Measurements from ENCODE around the gene MADD. TPM values are rescaled to one million over a fixed set of nuclear protein-coding genes. Genes with fewer than 3 reads are reported as not detected.

The MADD gene
- total and polyA plus RNA-seq, 10 of the 15 experiments (the other 5 are each of a cell fraction or from before 2014, with no cell fraction given), result 0.47 to 35.4 (median 17.6) TPM

DNA sequence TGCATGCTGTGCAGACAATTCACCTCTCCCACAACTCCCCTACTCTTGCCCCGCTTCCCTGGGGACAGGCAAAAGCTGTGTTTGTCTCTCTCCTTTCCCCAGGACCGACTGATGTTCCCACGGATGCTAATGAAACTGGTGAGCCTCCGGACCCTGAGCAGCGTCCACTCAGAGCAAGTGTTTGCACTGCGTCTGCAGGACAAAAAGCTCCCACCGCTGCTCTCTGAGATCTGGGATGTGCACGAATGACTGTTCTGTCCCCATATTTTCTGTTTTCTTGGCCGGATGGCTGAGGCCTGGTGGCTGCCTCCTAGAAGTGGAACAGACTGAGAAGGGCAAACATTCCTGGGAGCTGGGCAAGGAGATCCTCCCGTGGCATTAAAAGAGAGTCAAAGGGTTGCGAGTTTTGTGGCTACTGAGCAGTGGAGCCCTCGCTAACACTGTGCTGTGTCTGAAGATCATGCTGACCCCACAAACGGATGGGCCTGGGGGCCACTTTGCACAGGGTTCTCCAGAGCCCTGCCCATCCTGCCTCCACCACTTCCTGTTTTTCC lies 1.4 kb upstream of the MADD start:
- CTCF ChIA-PET, result interaction anchor here (1.0 to 1.4 kb wide), 3 partner anchors 9 to 89 kb away, joined by 3 to 7 read pairs (median 3); partner anchors contain the start of gene NR1H3
- DNase-seq (ENCODE audit: low read depth, low spot score) (no peak), FAIRE-seq (no peak), ATAC-seq (no peak)
- H3K36me3 ChIP-seq (ENCODE audit: control insufficient read depth in 2 of 2, insufficient read depth in 2 of 2, low read length in 1 of 2), result no peaks in the 10 kb centered on the region
- 67% methylated on average over 13 of the region's 13 CpGs for WGBS (ENCODE audit: insufficient coverage, insufficient replicate concordance, low lambda C conversion rate, missing lambda C conversion rate)
- no peak for TF ChIP-seq SUPT20H (IDR thresholded peaks at IDR 0.05; ENCODE audit: borderline replicate concordance, control insufficient read depth, low read depth, low read length)
- peak; percentile 61; the same call in 1 of the 2 replicates for TF ChIP-seq RUNX3 (IDR thresholded peaks at IDR 0.05; ENCODE audit: low read length)
- TF ChIP-seq TCF3 (IDR thresholded peaks at IDR 0.05; ENCODE audit: borderline replicate concordance, insufficient read depth, low read depth, low read length), result no peak
- peak; percentile 88 for TF ChIP-seq SPI1 (IDR thresholded peaks at IDR 0.05; ENCODE audit: borderline replicate concordance, insufficient read depth, low read depth, low read length)
- SMC1A ChIA-PET (ENCODE audit: uncharacterized antibody, unreplicated experiment), result interaction anchor here (0.6 kb wide), 1 partner anchor 573 kb away, joined by 3 read pairs; no protein-coding TSS in a partner anchor
- peak overlapping the region; percentile 78 for H3K9ac ChIP-seq (ENCODE audit: control insufficient read depth, insufficient read depth, low read length)
- peak overlapping the region; percentile 78; the same call in 1 of the 2 replicates for H3K4me3 ChIP-seq
- H3K79me2 ChIP-seq (ENCODE audit: control insufficient read depth, insufficient read depth, low read length), result peaks cover 30% of the 10 kb centered on the region
- BruUV-seq (replicated peaks), result no TSS peak
- peak overlapping the region; percentile 89 for H3K4me2 ChIP-seq (ENCODE audit: control insufficient read depth, insufficient read depth)
- H4K20me1 ChIP-seq (ENCODE audit: control insufficient read depth, insufficient read depth), result no peaks in the 10 kb centered on the region
- no peaks in the 10 kb centered on the region for H3K9me3 ChIP-seq (replicated peaks; ENCODE audit: control insufficient read depth, insufficient read depth, low read length)
- intact Hi-C loops (cut with micrococcal nuclease; ENCODE audit: unreplicated experiment), result loop anchor here (1.0 kb wide), 2 partner anchors 54 to 91 kb away; partner anchors contain the start of gene DDB2
- peak overlapping the region; percentile 79 for H3K27ac ChIP-seq (ENCODE audit: control insufficient read depth, insufficient read depth)
- in situ Hi-C loops (cut with MboI), result no loop called here
- peaks cover 23% of the 10 kb centered on the region for H3K4me1 ChIP-seq (ENCODE audit: control insufficient read depth, insufficient read depth, low read length)
- peak overlapping the region; percentile 94 for H2AFZ ChIP-seq (ENCODE audit: control insufficient read depth, low read depth, low read length)
- RAD21 ChIA-PET (ENCODE audit: unreplicated experiment), result no interaction called here
- POLR2A ChIA-PET, result interaction anchor here (1.0 to 1.1 kb wide), 2 partner anchors 8 to 54 kb away, joined by 3 to 6 read pairs; no protein-coding TSS in a partner anchor
- H3K27me3 ChIP-seq (replicated peaks in 1 of 2; ENCODE audit: control insufficient read depth in 2 of 2, insufficient read depth in 2 of 2, low read length in 1 of 2), result no peaks in the 10 kb centered on the region

Measured in GM12878 (cell line).